IPS DF 19.7 (cell line): ENCODE measurements around the gene POMP.

Experiments
- DNase-seq: peaks from one replicate; pipeline ENCODE4 v3.0.0-alpha.2; 2013; ENCODE audit warnings: low read depth, low spot score

POMP gene

DNA sequence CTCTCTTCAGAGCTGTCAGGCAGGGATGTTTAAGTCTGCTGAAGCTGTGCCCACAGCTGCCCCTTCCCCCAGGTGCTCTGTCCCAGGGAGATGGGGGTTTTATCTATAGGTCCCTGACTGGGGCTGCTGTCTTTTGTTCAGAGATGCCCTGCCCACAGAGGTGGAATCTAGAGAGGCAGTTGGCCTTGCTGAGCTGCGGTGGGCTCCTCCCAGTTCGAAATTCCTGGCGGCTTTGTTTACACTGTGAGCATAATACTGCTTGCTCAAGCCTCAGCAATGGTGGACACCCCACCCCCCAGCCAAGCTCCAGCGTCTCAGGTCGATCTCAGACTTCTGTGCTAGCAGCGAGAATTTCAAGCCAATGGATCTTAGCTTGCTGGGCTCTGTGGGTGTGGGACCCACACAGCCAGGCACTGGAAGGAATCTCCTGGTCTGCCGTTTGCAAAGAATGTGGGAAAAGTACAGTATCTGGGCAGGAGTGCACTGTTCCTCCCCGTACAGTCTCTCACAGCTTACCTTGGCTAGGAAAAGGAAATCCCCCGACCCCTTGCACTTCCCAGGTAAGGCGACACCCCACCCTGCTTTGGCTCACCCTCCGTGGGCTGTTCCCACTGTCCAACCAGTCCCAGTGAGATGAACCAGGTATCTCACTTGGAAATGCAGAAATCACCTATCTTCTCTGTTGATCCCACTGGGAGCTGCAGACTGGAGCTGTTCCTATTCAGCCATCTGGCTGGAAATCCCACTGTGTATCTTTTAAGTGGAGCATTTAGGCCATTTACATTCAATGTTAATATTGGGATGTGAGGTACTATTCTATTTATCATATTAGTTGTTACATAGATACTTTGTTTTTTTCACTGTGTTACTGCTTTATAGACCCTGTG is 34.9 kb downstream of the POMP start:
- peak; percentile 40 for DNase-seq

DNA sequence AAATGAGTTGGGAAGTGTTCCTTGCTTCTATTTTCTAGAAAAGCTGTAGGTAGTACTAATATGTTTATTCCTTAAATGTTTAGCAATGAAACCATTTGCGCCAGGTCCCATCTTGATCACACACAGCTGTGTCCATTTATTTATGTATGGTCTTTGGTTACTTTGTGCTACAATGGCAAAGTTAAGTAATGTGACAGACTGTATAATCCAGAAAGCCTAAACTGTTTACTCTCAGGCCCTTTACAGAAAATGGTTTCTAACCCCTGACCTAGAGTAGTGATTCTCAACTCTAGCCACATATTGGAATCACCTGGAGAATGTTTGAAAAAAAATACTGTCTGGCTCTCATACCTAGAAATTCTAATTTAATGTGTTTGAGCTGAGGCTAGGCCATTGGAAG is 38.5 kb downstream of the POMP start:
- DNase-seq: no peak

DNA sequence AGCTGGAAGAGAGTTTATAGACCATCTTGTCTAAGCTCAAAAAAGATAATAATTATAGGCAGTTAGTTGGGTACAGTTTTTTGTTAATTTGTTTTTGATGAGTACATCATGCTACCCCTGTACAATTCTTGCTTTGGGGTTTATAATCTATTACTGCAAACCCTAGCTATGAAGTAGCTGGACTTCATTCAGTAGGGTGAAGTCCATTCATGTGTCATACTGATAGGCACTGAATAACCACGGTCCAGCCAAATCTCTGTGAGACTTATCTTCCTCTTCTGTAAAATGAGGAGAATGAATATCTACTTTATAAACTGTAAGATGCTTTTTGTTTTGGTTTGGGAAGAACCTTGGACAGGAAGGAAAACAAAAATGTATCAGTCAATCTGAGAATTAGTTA is 40.3 kb downstream of the POMP start:
- no peak for DNase-seq

DNA sequence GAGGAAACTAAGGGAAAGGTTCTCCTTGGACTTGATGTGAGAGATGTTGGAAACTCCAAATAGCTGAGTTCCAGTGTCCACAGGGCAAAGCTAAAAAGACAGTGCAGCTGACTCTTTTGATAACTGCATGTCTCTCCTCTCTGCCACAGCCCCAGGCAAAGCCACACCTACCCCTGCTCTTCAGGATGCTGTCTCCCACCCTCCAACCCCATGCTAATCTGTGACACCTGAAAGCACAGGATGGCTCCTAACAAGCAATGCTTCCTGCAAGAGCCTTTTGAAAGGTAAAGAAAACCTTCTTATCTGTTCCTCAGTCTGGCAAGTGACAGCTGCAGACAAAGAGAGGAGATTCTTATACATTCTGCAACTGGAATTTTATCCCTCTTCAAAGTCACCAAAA is 45.4 kb downstream of the POMP start:
- no peak for DNase-seq

DNA sequence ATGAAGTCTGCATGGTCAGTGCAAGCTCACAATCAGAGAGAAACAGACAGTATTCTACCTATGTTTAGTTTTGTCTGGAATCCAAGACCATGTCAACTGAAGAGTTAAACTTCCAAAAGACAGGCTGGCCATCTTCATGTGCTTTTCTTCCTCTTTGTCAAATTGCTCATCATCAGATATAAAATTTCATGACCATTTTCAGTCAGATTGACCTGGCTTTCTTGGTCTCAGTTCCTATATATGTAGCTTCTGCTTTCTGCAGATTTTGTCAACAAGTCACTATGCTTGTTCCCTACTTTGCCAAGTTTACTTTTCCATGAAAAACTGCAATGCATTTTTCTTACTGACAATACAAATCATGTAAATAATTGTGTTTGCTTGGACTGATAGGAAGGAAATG is 46.0 kb downstream of the POMP start:
- no peak for DNase-seq

DNA sequence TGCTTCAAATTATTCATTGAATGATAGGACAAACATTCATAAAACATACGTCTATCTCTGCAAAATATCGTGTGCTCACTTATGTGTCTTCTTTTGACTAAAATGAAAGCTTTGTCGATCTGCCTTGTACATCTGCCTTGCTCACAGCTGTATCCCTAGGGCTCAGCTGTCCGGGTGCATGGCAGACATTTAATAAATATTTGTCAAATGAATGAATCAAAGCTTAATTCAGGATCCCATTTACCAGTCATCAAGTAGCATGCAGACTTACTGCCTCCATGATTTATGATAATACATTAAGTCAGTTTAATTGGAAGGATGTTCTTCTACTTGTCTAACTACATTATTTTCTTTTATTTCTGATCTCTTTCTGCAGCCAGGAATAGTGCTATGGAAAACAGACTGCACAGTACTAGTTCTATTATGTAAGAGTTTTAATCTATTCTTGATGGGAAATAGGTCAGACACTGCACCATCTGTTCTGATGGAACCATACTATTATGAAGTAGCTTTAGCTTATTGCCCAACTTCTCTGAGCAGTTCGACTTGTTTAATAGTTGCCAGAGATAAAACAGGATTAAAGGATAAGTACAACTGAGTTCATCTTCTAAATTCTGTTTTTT is 46.6 kb downstream of the POMP start:
- DNase-seq: no peak

DNA sequence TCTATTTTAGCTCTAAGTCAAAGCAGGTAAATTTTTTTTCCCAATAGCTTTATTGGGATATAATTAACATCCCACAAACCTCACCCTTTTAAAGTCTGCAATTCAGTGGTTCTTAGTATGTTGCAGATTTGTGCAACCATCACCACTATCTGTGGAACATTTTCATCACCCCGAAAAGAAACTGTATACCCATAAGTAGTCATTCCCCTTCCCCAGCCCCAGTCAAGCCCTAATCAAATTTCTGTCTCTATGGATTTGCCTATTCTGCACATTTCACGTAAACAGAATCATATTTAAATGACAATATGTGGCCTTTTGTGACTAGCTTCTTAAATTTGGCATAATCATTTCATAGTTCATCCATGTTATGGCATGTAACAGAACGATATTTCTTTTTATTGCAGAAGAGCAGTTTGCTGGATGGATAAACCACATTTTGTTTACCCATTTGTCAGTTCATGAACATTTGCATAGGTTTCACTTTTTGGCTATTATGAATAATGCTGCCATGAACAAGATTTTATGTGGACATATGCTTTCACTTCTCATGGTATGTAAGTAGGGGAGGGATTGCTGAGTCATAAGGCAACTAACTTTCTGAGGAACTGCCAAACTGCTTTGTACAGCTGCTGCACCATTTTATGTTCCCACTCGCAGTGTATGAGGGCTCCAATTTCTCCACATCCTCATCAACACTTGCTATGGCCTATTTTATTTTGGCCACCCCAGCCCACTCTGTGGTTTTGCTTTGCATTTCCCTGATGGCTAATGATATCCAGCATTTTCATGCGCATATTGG is 48.9 kb downstream of the POMP start:
- DNase-seq: no peak

DNA sequence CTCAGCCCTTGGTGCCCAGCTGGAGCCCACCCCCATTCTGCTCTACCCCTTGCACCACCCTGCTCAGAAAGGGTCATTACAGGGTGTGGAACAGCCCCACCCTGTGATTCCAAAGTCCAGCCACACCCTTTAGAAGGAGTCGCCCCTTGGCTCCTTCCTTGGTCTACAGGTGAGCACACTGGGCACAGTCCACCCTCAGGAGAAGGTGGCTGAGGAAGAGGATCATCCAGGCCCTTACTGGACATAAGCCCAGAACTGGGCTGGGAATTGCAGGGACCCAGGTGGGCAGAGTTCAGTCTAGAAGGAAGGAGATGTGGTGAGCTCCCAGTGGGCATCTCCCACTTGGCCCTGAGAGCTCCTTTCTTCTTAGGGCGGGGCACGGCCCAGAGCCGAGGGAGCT is 51.2 kb downstream of the POMP start:
- DNase-seq: no peak

DNA sequence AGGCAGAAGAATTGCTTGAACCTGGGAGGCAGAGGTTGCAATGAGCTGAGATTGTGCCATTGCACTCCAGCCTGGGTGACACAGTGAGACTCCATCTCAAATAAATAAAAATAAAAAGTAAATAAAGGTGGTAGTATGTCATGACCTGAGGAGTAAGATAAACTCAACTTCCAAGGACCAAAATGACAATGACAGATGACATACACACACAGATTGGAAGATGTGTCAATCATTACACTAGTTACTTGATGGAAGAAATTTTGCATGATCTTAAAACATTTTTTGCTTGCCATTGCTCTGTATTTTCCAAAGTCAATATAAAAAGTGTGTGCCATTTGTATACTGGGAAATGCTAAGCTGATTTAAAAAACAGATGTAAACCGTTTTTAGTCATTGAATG is 55.7 kb downstream of the POMP start:
- no peak for DNase-seq

DNA sequence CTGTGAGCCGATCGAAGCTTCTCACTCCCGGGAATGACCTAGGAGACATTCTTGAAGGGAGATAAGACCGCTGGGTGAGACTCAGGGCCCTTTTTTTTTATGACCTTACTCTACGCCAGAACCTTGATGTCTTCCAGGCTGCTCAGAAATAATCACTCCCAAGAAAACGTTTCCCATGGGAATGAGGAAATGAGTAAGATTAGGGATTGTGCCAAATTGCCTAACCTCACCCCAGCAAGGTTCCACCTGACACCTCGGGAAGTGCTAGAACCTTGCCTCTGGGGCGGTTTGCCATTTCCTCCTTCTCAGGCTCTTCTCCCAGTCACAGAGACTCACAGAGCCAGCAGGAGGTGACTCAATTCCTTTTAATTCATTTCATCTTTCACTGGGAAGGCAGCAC is 57.6 kb downstream of the POMP start:
- no peak for DNase-seq

DNA sequence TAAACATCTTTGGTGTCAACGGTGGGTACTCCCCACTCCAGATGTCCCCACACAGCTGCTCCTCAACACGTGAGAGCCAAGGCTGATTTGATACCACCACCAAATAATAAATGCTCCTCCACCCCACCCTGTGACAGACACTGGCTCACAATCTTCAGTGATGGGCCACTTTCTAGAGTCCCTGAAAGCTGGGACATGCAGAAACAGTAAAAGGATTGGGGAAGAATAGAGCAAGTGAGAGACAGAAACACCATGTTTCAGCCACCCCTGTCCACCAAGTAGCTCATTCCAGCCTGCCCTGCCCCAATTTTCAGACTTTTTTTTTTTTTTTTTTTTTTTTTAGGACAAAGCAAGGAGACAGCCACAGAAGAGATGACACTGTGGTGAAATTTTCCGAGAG is 58.2 kb downstream of the POMP start:
- no peak for DNase-seq

DNA sequence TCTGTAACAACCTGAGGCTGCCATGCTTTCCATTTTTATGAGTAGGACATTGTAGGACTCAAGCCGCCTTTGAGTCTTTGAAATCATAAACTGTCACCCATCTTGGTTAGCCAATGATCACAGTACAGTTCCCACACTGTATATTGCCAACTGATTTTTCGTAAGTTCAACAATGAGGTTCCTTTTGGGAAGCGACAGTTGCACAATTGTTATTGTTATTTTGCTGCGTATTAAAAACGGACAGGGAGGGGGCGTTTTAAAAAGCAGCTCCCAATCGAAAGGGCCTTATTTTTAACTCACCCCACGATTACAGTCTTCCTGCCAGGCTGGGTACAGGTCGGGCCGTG is 59.2 kb downstream of the POMP start:
- no peak for DNase-seq

DNA sequence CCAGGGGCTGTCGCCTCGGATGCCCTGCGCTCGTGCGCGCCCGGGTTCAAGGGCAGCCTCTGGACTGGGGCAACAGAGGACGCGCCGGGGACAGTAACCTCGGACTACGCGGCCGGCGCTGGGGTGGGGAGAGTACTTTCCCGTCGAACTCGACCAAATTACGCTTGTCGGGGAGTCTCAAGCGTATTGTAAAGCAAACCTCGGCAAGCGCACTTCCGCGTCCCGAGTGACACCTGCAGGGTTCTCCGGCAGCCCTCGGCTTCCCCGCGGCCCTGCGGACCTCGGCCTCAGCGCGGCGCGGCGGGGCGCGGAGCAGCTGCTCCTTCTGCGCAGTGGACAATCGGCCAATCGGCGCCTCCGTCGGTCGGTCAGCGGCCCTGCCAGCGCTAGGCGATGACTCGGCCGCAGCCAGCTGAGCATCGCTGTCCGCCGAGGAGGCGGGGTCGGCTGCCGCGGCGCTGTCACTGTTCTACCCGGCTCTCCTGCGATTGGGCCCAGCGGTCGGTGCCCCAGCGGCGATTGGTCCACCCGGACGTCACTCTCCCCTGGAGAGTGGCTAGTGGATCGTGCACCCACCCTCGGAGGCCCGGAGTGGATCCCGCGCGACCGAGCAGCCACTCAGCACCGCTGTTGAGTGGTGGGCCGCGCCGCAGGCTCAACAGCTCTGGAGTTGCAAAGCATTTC is 59.8 kb downstream of the POMP start, which contains the start of gene SLC46A3:
SLC46A3 (minus strand) TSS at position 428 of the 684 bp plus-strand sequence. CDS start 972 bp downstream, outside the sequence.
- peak; percentile 84 for DNase-seq

DNA sequence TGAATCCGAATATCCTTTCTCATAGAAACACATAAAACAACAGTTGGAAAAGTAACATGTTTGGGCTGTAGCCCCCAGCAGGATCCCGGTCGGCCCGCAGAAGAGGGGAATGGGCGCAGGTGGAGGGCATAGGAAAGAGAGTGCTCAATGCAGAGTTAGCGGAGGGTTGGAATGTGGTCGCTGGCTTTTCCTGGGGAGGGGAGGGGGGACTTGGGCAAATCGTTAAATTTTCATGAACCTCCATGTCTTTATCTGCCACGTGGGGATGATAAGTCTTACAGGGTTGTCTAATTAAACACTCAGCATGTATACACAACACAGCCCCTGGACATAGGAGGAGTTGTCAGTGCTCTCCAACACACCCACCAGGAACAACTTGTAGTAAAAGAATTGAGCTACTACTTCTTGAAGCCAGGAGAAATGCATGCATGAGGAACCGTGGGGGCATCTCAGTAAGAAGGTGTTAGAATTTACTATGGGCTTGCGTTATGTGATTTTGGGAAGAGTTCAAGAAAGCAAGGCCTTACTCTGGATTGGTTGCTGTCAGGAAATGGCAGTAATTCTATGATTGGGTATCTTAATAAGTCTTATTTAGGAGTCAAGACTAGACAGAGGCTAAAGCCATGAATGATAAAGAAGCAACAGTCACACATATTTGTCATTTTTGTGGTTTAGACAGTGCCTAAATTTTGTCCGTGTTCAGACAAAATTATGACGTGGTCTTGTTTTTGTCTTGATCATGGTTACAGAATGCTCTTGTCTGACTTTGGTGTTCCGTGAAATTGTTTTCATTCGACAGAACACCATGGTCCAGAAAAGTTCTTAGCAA is 60.5 kb downstream of the POMP start:
- DNase-seq: no peak

DNA sequence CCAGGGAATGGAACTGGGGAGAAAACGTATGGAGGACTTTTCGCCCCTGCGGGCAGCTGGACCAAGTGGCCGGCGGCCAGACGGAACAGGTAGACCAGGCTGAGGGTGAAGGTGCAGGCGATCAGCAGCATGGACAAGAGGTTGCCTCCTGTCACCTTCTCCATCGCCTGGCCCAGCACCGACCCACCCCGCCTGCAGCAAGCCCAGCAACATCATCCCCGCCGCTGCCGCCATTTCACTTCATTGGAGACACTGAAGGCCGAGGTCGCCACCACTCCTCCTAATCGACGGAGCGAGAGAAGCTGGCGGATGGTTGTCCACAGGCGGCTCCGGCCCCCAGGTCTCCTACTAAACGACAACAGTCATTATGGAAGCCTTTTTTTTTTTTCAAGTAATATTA is 64.9 kb downstream of the POMP start:
- no peak for DNase-seq

DNA sequence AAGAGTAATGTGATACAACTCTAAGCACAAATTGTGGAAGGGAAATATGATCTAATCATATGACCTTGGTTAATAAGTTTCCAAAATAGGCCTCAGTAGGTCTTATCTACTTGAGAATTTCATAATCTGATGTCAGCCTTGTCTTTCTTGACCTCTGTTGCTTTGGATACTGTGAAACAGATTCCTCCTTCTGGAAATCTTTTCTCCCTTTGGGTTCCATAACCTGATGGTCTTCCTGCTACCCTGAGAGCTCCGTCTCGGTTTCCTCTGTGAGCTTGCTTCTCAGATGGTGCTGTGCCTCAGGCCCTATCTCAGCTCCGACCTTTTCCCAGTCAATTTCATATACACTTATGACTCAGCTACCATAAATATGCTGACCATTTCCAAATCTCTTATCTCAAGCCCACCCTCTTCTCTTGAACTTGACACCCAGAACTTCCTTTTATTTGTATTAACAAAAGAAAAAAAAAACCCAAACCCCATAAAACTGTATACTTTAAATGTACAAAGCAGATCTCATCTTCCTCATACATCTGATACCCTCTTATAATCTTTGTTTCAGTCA is 66.2 kb downstream of the POMP start:
- no peak for DNase-seq
